HFF-Myc (cell line): ENCODE data around the gene DDX55.
"Not testable (repeated sequence)": the region's sequence is repeated elsewhere in the genome, so short reads cannot be mapped to it uniquely, and the experiment has no call there.

Source experiments
- DNase-seq: peaks from one replicate; pipeline ENCODE4 v3.0.0-alpha.2; 2011; ENCODE audit warnings: low read depth; ENCODE audit errors: extremely low read depth
- H3K4me3 ChIP-seq: replicated peaks from 2 replicates; pipeline ENCODE4 v1.5.1; 2011; ENCODE audit warnings: low read depth, mild to moderate bottlenecking, control low read depth, low read length
- CTCF ChIP-seq: IDR thresholded peaks from 2 replicates; pipeline ENCODE4 v1.5.1; 2012; ENCODE audit warnings: mild to moderate bottlenecking, low read depth, low read length, control low read depth; ENCODE audit errors: missing control alignments

Gene DDX55

GRCh38 chr12:123576611-123577010 lies 25.3 kb upstream of the DDX55 start:
- no peak overlapping the region for H3K4me3 ChIP-seq
- TF ChIP-seq CTCF: no peak
- no peak for DNase-seq

- no peak for DNase-seq
- TF ChIP-seq CTCF: no peak
- H3K4me3 ChIP-seq: no peak overlapping the region
Observed at GRCh38 chr12:123578243-123578642, 23.7 kb upstream of the DDX55 start.

- DNase-seq, H3K4me3 ChIP-seq: not testable (repeated sequence)
Observed at GRCh38 chr12:123578829-123579228, 23.1 kb upstream of the DDX55 start.

GRCh38 chr12:123580772-123581171 lies 21.1 kb upstream of the DDX55 start:
- no peak for TF ChIP-seq CTCF
- DNase-seq: no peak
- no peak overlapping the region for H3K4me3 ChIP-seq

GRCh38 chr12:123591702-123592481 lies 10.0 kb upstream of the DDX55 start:
- no peak for DNase-seq

GRCh38 chr12:123595729-123596128 lies 6.2 kb upstream of the DDX55 start:
- DNase-seq: no peak
- no peak for TF ChIP-seq CTCF

More at GRCh38 chr12:123591702-123592481, 10.0 kb upstream of the DDX55 start:
- H3K4me3 ChIP-seq: no peak overlapping the region
- no peak for TF ChIP-seq CTCF

GRCh38 chr12:123597100-123597499 lies 4.8 kb upstream of the DDX55 start:
- no peak overlapping the region for H3K4me3 ChIP-seq
- DNase-seq: no peak
- no peak for TF ChIP-seq CTCF

More at GRCh38 chr12:123595729-123596128, 6.2 kb upstream of the DDX55 start:
- H3K4me3 ChIP-seq: no peak overlapping the region
